NCI-H345 treated with DMSO at 0.1 percent for 48 hours (cell line): ENCODE measurements around the gene KDM4D.
"Not testable (repeated sequence)": the region's sequence is repeated elsewhere in the genome, so short reads cannot be mapped to it uniquely, and the experiment has no call there.

Source experiments
- DNase-seq: peaks from one replicate; lab custom pipeline; 2025; ENCODE audit not compliant: unreplicated experiment; lab: John Stamatoyannopoulos, UW

The KDM4D gene

DNA sequence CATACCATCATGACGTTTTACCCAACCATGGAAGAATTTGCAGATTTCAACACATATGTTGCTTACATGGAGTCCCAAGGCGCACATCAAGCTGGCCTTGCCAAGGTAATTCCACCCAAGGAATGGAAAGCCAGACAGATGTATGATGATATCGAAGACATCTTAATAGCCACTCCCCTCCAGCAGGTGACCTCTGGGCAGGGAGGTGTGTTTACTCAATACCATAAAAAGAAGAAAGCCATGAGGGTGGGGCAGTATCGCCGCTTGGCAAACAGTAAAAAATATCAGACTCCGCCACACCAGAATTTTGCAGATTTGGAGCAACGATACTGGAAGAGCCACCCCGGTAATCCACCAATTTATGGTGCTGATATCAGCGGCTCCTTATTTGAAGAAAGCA, 52.1 kb downstream of the KDM4D start:
- DNase-seq, result not testable (repeated sequence)

DNA sequence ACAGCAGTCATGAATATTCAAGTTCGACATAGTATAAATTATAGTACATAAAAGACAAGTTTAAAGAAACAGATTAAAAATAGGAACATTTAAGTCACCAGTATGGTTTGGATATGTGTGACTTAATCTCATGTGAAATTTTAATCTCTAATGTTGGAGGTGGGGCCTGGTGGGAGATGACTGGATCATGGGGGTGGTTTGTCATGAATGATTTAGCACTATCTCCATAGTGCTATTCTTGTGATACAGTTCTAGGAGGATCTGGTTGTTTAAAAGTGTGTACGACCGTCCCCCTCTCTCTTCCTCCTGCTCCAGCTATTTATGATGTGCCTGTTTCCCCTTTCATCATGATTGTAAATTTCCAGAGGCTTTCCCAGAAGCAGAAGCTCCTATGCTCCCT, 54.8 kb downstream of the KDM4D start:
- no peak for DNase-seq

DNA sequence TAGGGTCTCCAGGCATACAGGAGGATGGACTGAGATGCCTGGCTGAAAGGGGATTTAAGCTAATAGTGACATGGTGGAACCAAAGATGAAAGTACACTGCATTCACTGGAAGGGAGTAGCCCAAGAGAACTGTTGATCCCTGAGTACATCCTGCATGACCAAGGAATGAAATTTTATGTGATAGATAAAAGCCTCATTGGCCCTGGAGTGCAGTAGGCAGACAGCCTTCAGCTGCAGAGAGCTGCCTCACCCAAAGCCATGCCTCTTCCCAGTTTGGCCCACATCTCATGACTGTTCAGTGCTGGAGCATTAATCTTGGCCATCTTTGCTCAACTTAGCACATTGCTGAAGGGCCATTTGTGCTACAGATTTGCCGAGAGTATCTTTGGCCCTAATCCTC, 59.5 kb downstream of the KDM4D start:
- DNase-seq, result no peak

DNA sequence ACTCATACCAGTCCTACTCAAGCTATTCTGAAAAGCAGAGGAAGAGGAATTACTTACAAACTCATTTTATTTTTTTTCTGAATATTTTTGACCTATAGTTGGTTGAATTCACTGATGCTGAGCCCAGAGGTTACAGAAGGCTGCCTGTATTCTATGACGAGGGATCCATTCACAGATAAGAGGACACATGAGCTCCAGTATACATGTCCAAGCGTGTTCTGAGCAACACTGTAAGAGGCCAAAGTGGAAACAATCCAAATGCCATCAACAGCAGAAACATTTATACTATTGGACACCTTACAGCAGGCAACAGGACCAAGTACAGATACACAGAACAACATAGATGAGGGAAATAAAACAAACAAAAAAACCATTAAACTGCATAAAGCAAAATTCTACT, 61.8 kb downstream of the KDM4D start:
- no peak for DNase-seq

DNA sequence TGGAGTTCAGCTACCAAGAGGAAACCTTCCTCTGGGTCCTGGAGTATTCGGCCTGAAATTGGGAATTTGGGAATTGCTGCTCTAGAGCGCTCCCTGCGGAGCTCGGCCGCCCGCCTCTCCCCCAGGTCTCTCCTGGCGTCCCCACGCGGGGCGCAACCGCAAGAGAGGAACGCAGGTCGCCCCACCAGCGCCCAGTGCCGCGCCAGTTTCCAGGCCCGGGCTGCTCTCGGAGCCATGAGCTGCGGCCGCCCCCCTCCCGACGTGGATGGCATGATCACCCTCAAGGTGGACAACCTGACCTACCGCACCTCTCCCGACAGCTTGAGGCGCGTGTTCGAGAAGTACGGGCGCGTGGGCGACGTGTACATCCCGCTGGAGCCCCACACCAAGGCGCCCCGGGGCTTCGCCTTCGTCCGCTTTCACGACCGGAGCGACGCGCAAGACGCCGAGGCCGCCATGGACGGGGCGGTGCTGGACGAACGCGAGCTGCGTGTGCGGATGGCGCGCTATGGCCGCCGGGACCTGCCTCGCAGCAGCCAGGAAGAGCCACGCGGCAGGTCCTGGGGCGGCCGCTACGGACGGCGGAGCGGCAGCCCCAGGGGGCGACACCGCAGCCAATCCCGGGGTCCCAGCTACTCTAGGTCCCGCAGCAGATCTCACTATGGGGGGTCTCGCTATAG, 64.0 kb downstream of the KDM4D start:
- not testable (repeated sequence) for DNase-seq

DNA sequence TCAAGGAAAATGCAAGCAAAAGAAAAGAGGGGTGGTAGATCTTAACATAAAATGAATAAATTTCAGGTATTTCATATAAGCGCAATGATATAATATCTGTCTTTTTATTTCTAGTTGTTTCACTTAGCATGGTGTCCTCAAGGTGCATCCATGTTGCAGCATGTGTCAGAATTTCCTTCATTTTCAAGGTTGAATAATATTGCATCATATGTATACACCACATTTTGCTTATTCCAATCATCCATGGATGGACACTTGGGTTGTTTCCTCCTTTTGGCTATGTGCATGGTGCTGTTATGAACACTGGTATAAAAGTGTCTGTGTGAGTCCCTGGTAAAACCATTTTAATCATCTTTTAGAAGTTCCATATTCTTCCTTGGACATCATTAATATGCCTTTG, 68.7 kb downstream of the KDM4D start:
- DNase-seq, result no peak

DNA sequence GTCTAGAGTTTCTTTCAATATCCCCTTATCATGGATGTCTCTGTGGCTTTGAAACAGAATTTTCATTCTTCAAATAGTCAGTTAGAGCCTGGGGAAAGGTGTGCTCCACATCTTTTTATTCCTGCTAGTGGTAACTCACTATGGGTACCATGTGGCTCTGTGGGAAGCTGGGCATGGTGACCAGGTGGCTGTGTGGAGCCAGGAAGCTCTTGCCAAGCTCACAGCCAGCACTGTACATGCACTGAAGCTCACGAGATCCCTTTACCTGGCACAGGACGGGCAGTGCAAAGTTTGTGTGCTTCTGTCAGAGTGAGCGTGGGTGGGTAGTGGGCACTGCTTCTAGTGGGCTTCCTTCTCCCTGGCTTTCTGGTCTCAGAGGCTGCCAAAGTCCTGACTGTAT, 69.4 kb downstream of the KDM4D start:
- no peak for DNase-seq

DNA sequence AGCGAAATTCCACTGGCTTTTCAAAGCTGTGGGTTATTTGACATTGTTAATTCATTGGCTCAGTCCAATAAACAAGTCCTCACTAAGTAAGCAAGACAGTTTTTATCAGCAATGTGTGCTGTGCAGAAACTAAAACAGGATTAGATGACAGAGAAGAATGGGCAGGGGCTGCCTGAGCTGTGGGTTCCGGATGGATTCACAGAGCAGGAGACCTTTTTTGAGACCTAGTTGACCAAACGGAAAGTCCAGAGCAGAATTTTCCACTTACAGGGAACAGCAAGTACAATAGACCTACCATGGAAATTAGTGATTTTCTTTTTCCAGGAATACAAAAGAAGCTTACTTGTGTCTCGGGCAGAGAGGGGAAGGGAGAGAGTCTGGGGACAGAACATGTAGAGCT, 70.5 kb downstream of the KDM4D start:
- DNase-seq, result no peak

DNA sequence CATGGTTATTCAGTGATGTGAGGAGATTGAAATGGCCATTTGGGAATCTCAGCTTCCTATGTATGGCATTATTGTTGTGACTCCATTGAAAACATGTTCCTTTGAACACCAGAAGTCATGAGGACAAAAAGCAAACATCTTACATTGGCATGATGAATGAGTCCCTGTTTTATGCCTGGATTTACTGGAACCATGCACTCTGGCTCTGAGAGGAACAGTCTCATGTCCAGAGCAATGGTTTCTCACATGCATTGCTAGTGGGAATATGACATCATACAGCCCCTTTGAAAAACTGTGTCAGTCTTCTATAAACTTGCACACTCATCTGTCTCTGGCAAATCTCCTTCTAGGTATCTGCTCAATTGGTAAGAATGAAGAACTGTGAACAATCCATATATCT, 72.3 kb downstream of the KDM4D start:
- DNase-seq, result no peak
